Body of pancreas (tissue), 4 donors: ENCODE results near the gene FDPS. TPM values are rescaled to one million over a fixed set of nuclear protein-coding genes. Genes with fewer than 3 reads are reported as not detected.

ENCODE experiments used
- ATAC-seq: fragments of 150-250 bp; one replicate; pipeline ENCODE4 v1.9.1; 2016
- DNase-seq, 4 donors: peaks; one replicate each; pipeline ENCODE4 v3.0.0-alpha.2; 2019
- H3K27ac ChIP-seq, 4 donors: fragments of 200-600 bp; sonication (generic); 1 replicate in 3 of 4; 2 replicates in 1 of 4; pipeline versions ENCODE4 v1.5.1 to v1.6.1; 2016 to 2019; ENCODE audit warnings: mild to moderate bottlenecking in 1 of 4, mixed read lengths in 1 of 4, moderate library complexity in 1 of 4
- H3K27me3 ChIP-seq, 2 donors: fragments of 200-600 bp; sonication (generic); one replicate each; pipeline ENCODE4 v1.6.0; 2016; ENCODE audit warnings: mild to moderate bottlenecking in 1 of 2
- H3K36me3 ChIP-seq, 2 donors: fragments of 200-600 bp; sonication (generic); replicated peaks in 1 of 2; 2 replicates each; pipeline ENCODE4 v1.5.1; 2016; ENCODE audit warnings: low read depth in 2 of 2; ENCODE audit not compliant: insufficient read depth in 1 of 2
- H3K4me1 ChIP-seq: fragments of 200-600 bp; sonication (generic); one replicate; pipeline ENCODE4 v1.6.0; 2016
- H3K4me3 ChIP-seq, 2 donors: fragments of 200-600 bp; sonication (generic); 1 replicate in 1 of 2; 2 replicates in 1 of 2; pipeline ENCODE4 v1.5.1; 2016 to 2019
- H3K9me3 ChIP-seq, 3 donors: fragments of 200-600 bp; sonication (generic); 1 replicate in 2 of 3; 2 replicates in 1 of 3; pipeline ENCODE4 v1.5.1; 2016
- CTCF ChIP-seq, 7 experiments: fragments of 450-650 bp in 4 of 7; fragments of 200-600 bp in 3 of 7; sonication (generic) in 3 of 7; IDR thresholded peaks; one replicate each; pipeline ENCODE4 v1.5.1; 2016 to 2019; ENCODE audit warnings: antibody characterized with exemption in 7 of 7
- POLR2A ChIP-seq, 3 donors: fragments of 450-650 bp; IDR thresholded peaks; one replicate each; pipeline ENCODE4 v1.6.1; 2016; ENCODE audit warnings: antibody characterized with exemption in 3 of 3, mild to moderate bottlenecking in 2 of 3
- WGBS, 2 donors: methylation state at CpG; one replicate each; pipeline ENCODE4 v1.1.5; 2017; 5-methylcytosine and 5-hydroxymethylcytosine counted together
- intact Hi-C: fragments of 100-400 bp; cut with DNase I; formaldehyde crosslinking; loops from one replicate; pipeline ENCODE4 v1.15.1; 2023
- total RNA-seq, 2 donors: library from RNA; depleted of rRNA; stranded (reverse); fragments of >200 nt; gene quantifications; one replicate each; pipeline ENCODE4 v1.1.0, GENCODE V29; 2016

Gene FDPS
- total RNA-seq, 2 donors from 2014 or later = 59.7 to 94.3 TPM

DNA sequence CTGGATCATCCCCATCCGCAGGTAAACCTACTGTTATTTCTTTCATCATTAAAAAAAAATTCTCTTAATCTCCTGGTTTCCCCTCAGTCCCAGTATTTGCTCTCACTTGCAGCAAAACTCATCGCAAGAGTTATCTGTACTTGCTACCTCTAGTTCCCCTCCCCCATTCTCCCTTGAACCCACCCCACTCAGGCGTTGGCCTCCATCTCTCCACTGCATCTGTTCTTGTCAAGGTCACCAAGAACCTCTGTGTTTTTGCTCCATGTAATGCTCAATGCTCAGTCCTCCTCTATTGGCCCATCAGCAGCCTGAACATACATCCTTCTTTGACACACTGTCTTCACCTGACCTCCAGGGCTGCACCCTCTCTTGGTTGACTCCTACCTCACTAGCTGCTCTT, 12.0 kb upstream of the FDPS start:
- DNase-seq (no peak), ATAC-seq (no peak)
- TF ChIP-seq POLR2A (IDR thresholded peaks at IDR 0.05) (no peak), CTCF (IDR thresholded peaks at IDR 0.05) (no peak)

GRCh38 chr1:155297384-155297783, 11.3 kb upstream of the FDPS start:
- intact Hi-C loops = no loop called here
- Histone ChIP-seq H3K4me3 (no peak overlapping the region), H3K27me3 (peaks cover 0 to 8% of the 10 kb centered on the region in 2 donors), H3K4me1 (peaks cover 10% of the 10 kb centered on the region), H3K36me3 (no peaks in the 10 kb centered on the region), H3K27ac (no peak overlapping the region), H3K9me3 (no peaks in the 10 kb centered on the region)
- 78 to 84% methylated on average over 7 of the region's 7 CpGs for WGBS, 2 donors
- no peak for TF ChIP-seq POLR2A (IDR thresholded peaks at IDR 0.05)
- TF ChIP-seq CTCF (IDR thresholded peaks at IDR 0.05) = no peak
- ATAC-seq (no peak), DNase-seq (no peak)

More for the DNA sequence above, 12.0 kb upstream of the FDPS start:
- Histone ChIP-seq H3K36me3 (no peaks in the 10 kb centered on the region), H3K27me3 (peaks cover 0 to 8% of the 10 kb centered on the region in 2 donors), H3K4me1 (peaks cover 10% of the 10 kb centered on the region), H3K9me3 (no peaks in the 10 kb centered on the region), H3K4me3 (no peak overlapping the region), H3K27ac (no peak overlapping the region)
- WGBS, 2 donors = 66 to 76% methylated on average over 3 of the region's 3 CpGs
- intact Hi-C loops = no loop called here

DNA sequence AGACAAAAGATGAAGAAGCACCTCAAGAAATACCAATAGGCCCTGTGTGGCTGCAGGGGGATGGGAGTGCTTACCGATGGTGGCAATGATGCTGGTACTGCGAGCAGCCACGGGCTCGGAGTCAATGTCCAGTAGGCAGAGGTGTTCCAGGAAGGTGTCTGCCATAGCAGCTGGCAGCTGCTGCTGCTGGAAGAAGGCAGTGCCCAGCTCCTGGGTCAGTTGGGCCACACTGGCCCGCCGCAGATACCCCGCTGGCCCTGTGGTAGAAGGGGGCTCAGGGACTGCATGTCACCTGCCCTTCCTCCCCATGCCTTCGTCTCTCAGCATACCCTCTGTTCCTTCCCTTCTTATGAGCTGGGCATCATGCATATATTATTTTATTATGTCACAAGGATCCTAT, 8.6 kb upstream of the FDPS start:
- no peak overlapping the region for H3K4me3 ChIP-seq
- WGBS, 2 donors = 82 to 94% methylated on average over 8 of the region's 8 CpGs
- H3K27ac ChIP-seq = no peak overlapping the region
- no peak for ATAC-seq
- intact Hi-C loops = no loop called here
- H3K36me3 ChIP-seq = no peaks in the 10 kb centered on the region
- H3K27me3 ChIP-seq = peaks cover 0 to 3% of the 10 kb centered on the region in 2 donors
- H3K4me1 ChIP-seq = peaks cover 7% of the 10 kb centered on the region
- no peak for DNase-seq
- TF ChIP-seq POLR2A (IDR thresholded peaks at IDR 0.05) = no peak
- TF ChIP-seq CTCF (IDR thresholded peaks at IDR 0.05) = no peak
- H3K9me3 ChIP-seq = no peaks in the 10 kb centered on the region

DNA sequence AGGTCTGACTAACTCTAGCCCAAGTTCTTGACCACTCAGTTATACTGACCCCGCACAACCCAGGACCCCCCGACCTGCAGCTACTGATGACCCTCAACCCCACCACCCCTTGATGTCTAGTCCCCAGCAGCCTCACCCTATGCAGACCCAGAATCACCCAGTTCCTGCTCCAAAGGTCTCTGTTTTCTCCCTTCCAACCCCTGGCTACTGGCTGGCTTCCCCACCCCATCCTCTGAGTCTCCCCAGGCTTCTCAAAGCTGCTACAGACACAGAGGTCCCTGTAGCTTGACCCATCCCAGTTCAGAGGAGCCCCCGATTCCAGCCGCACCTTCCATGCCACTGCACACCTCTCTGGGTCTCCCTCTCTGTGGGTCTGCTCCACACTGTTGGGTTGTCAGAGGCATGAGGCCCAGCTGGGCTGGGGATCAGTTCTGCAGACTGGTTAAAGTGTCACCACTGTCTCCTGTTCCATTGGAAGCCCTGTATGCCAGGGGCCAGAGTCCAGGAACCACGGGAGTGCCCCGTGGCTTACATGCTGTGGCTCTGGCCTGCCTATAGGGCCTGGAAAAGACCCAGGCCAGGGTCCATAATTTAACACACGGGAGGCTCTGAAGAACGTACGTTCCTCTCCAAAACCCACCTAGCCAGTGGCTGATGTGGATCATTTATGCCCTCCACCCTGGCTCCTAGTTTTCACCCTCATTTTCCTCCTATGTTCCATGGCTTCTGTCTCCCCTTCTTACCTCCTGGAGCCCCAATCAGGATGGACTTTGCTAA, 7.9 kb upstream of the FDPS start:
- intact Hi-C loops = no loop called here
- DNase-seq (no peak), ATAC-seq (no peak)
- H3K27me3 ChIP-seq = no peaks in the 10 kb centered on the region
- TF ChIP-seq POLR2A (IDR thresholded peaks at IDR 0.05) (no peak), CTCF (IDR thresholded peaks at IDR 0.05) (no peak)
- WGBS, 2 donors = 64 to 79% methylated on average over 7 to 9 of the region's 9 CpGs
- no peak overlapping the region for H3K4me3 ChIP-seq
- no peaks in the 10 kb centered on the region for H3K9me3 ChIP-seq
- no peaks in the 10 kb centered on the region for H3K36me3 ChIP-seq
- H3K27ac ChIP-seq = no peak overlapping the region
- no peaks in the 10 kb centered on the region for H3K4me1 ChIP-seq

DNA sequence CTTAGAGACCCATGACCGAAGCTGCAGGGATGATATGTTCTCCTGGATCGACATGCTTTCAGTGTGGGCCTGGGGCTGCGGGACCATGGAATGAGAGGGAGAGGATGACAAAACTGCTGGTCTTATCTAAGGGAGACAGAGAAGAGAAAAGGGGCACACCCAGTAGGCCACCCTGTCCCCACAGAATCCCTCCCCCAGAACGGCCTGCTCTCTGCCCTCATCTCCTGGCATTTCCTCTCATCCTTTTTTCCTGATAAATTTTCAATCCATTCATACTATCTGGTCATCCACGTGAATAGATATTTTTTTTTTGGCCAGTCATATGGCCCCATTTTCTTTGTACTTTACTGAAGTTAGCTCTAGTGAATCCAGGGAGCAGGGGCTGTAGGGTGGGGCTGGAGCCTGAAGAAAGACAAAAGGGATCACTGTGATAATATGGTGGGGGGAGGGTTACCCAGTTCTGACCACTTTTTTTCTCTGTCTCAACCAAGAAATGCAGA, 7.3 kb upstream of the FDPS start, which contains the start of gene PKLR:
TSS of gene PKLR (minus strand) at position 97 of the 500 bp plus-strand sequence. CDS start at position 54, 43 bp downstream.
- ATAC-seq (no peak), DNase-seq (no peak)
- Histone ChIP-seq H3K36me3 (no peaks in the 10 kb centered on the region), H3K4me3 (no peak within 1 kb of the TSS), H3K27me3 (no peaks in the 10 kb centered on the region), H3K27ac (no peak within 1 kb of the TSS), H3K9me3 (no peaks in the 10 kb centered on the region), H3K4me1 (no peaks in the 10 kb centered on the region)
- intact Hi-C loops = no loop called here
- WGBS, 2 donors = 74 to 83% methylated on average over 5 of the region's 5 CpGs
- no peak for TF ChIP-seq CTCF (IDR thresholded peaks at IDR 0.05)
- TF ChIP-seq POLR2A (IDR thresholded peaks at IDR 0.05) = no peak
